Activated T-helper 1 cell treated with anti-CD3 and anti-CD28 coated beads, Interleukin-12 subunit alpha, Interleukin-12 subunit beta, Interleukin-2, Interleukin-4 antibody, amounts not matched to agents 30 ng/mL and 10 ng/mL and 1 ng/mL, durations not matched to agents 14 hours and 24 hours and 36 hours (primary cell): ENCODE measurements around the gene PPP1R8. TPM values are rescaled to one million over a fixed set of nuclear protein-coding genes. Genes with fewer than 3 reads are reported as not detected.
"Not testable (repeated sequence)": the region's sequence is repeated elsewhere in the genome, so short reads cannot be mapped to it uniquely, and the experiment has no call there.

Experiments
- DNase-seq: peaks from one replicate; pipeline ENCODE4 v3.0.0; 2021; ENCODE audit warnings: low spot score
- H3K27ac Mint-ChIP-seq: one replicate; pipeline ENCODE4 v1.8.0; 2021; ENCODE audit warnings: mild to moderate bottlenecking, mixed read lengths
- H3K27me3 Mint-ChIP-seq: one replicate; pipeline ENCODE4 v1.8.0; 2022; ENCODE audit warnings: mild to moderate bottlenecking, moderate library complexity, mixed read lengths; ENCODE audit not compliant: insufficient read depth
- H3K36me3 Mint-ChIP-seq: one replicate; pipeline ENCODE4 v1.8.0; 2021; ENCODE audit warnings: low read depth, mixed read lengths
- H3K4me1 Mint-ChIP-seq: one replicate; pipeline ENCODE4 v1.8.0; 2021; ENCODE audit warnings: low read depth, mixed read lengths
- H3K4me3 Mint-ChIP-seq: one replicate; pipeline ENCODE4 v1.8.0; 2021; ENCODE audit warnings: mild to moderate bottlenecking, moderate library complexity, mixed read lengths
- H3K9me3 Mint-ChIP-seq: one replicate; pipeline ENCODE4 v1.8.0; 2021; ENCODE audit warnings: mixed read lengths
- intact Hi-C: fragments of 100-400 bp; cut with micrococcal nuclease; formaldehyde crosslinking; loops from one replicate; pipeline ENCODE4 v1.15.1; 2024
- total RNA-seq: library from RNA; stranded (reverse); gene quantifications from 2 replicates; pipeline ENCODE4 v1.2.3, GENCODE V29; 2022

Gene PPP1R8
- total RNA-seq, 1 donor from 2014 or later: 84.1 TPM

GRCh38 chr1:27855085-27855484 is 24.5 kb downstream of the PPP1R8 start:
- Mint-ChIP-seq H3K9me3 (no peaks in the 10 kb centered on the region), H3K4me1 (peaks cover 15% of the 10 kb centered on the region), H3K36me3 (peaks cover 6% of the 10 kb centered on the region), H3K4me3 (no peak overlapping the region), H3K27me3 (no peaks in the 10 kb centered on the region), H3K27ac (no peak overlapping the region)
- intact Hi-C loops: no loop called here
- no peak for DNase-seq

DNA sequence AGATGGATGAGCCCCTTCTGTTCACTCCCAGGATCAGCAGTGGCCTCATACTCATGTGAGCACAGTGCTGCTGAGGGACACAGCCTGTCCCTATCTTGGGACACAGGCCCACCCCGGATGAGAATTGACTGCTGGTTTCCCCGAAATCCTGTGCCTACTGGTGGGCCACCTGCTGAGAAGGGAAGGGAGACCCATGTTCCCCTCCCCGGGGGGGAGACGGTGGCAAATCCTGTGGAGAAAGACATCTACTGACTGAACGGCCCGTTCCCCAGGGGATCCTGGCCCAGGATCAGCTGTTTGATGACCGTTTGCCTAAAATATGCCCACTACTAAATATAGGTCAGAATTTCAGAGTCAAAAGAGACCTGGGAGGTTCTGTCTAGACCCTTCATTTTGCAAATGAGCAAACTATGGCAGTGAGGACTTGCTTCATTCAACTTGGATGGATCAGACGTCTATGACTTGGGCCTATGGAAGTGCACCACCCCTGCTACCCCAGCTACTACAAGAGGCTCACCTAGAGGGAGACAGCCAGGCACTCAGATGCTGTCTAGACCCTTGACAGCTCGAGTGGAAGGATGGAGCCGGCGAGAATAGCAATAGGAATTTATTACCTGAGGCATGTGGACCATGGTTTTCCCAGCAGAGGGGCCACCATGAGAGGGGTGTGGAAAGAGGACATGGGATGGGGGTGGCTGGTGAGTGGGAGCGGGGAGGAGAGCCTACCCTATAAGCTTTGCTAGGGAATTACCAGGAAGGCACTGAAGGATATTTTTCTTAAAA is 26.2 kb downstream of the PPP1R8 start:
- Mint-ChIP-seq H3K9me3 (no peaks in the 10 kb centered on the region), H3K27ac (no peak overlapping the region), H3K36me3 (no peaks in the 10 kb centered on the region), H3K4me3 (no peak overlapping the region), H3K4me1 (peaks cover 20% of the 10 kb centered on the region), H3K27me3 (no peaks in the 10 kb centered on the region)
- DNase-seq: no peak
- intact Hi-C loops: no loop called here

DNA sequence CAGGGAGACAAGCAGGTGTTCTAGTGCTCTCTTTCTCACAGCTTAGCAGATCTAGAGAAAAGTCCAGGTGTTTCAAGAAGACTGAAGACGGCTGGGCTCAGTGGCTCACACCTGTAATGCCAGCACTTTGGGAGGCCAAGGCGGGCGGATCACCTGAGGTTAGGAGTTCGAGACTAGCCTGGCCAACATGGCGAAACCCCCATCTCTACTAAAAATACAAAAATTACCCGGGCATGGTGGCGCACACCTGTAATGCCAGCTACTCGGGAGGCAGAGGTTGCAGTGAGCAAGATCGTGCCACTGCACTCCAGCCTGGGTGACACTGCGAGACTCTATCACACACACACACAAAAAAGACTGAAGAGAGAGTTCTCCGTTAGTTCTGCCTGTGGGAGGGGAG is 27.0 kb downstream of the PPP1R8 start:
- intact Hi-C loops, H3K27ac Mint-ChIP-seq, DNase-seq, H3K36me3 Mint-ChIP-seq, H3K9me3 Mint-ChIP-seq, H3K4me3 Mint-ChIP-seq, H3K27me3 Mint-ChIP-seq: not testable (repeated sequence)
- peaks cover 20% of the 10 kb centered on the region for H3K4me1 Mint-ChIP-seq

GRCh38 chr1:27858072-27858948 is 27.7 kb downstream of the PPP1R8 start:
- Mint-ChIP-seq H3K27ac (no peak overlapping the region), H3K36me3 (no peaks in the 10 kb centered on the region), H3K27me3 (no peaks in the 10 kb centered on the region), H3K4me3 (no peak overlapping the region), H3K4me1 (peaks cover 27% of the 10 kb centered on the region), H3K9me3 (no peaks in the 10 kb centered on the region)
- DNase-seq: peak; percentile 72
- intact Hi-C loops: loop anchor here (1.0 to 2.0 kb wide), 4 partner anchors 33 to 350 kb away; partner anchors contain the start of gene EYA3

DNA sequence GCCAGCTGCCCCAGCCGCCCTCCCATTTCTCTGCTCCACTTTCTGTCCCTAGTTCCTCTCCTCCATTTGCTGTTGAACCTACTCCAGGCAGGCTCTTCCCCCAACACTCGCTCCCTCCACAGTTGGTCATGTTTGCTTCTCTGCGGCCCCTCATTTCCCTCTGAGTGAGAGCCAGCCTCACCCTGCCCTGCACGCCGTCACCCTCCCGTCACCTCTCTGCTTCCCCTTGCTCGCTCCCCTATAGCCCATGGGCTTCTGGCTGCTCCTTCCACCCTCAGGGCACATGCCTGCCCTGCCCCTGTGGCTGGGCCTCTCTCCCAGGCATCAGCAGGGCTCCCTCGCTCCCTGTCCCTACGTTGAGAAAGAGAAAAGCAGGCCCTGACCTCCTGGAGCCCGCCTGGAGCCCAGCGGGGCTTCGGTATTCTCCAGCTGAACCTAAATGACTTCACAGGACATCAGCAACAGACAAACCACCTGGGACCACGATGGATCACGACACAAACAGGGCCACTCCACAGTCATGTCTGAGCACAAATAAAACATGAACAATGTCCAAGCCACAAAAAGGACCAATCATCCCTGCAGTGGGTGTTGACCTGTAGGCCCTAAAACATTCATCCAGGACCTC is 28.5 kb downstream of the PPP1R8 start:
- intact Hi-C loops: loop anchor here (1.0 to 2.0 kb wide), 4 partner anchors 32 to 350 kb away; partner anchors contain the start of gene EYA3
- no peak for DNase-seq
- no peaks in the 10 kb centered on the region for H3K9me3 Mint-ChIP-seq
- H3K27me3 Mint-ChIP-seq: no peaks in the 10 kb centered on the region
- H3K27ac Mint-ChIP-seq: no peak overlapping the region
- no peaks in the 10 kb centered on the region for H3K36me3 Mint-ChIP-seq
- H3K4me3 Mint-ChIP-seq: no peak overlapping the region
- H3K4me1 Mint-ChIP-seq: peaks cover 34% of the 10 kb centered on the region

GRCh38 chr1:27861436-27861835 is 30.9 kb downstream of the PPP1R8 start:
- intact Hi-C loops: no loop called here
- Mint-ChIP-seq H3K9me3 (no peaks in the 10 kb centered on the region), H3K27me3 (no peaks in the 10 kb centered on the region), H3K4me3 (no peak overlapping the region), H3K36me3 (no peaks in the 10 kb centered on the region), H3K27ac (no peak overlapping the region), H3K4me1 (peaks cover 45% of the 10 kb centered on the region)
- DNase-seq: no peak

DNA sequence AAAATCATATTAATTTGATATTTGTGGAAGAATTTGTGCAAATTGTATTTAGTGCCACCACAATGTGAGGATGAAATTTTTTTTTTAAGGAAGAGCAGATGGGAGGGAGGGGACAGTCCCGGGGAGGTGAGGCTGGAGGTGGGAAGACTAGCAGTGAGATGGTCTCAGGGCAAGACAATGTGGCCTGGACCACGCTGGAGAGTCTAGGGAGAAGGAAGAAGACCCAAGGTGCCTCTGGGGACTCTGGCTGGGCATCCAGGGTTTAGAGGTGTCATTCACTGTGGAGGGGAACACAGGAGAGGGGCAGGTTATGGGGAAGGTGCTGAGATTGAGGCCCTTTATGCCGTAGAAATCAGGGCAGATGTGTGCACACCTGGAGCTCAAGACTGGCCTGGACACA is 31.4 kb downstream of the PPP1R8 start:
- DNase-seq: no peak
- intact Hi-C loops: no loop called here
- Mint-ChIP-seq H3K9me3 (no peaks in the 10 kb centered on the region), H3K27me3 (no peaks in the 10 kb centered on the region), H3K4me3 (no peak overlapping the region), H3K27ac (peak overlapping the region; percentile 52), H3K36me3 (no peaks in the 10 kb centered on the region), H3K4me1 (peaks cover 47% of the 10 kb centered on the region)

DNA sequence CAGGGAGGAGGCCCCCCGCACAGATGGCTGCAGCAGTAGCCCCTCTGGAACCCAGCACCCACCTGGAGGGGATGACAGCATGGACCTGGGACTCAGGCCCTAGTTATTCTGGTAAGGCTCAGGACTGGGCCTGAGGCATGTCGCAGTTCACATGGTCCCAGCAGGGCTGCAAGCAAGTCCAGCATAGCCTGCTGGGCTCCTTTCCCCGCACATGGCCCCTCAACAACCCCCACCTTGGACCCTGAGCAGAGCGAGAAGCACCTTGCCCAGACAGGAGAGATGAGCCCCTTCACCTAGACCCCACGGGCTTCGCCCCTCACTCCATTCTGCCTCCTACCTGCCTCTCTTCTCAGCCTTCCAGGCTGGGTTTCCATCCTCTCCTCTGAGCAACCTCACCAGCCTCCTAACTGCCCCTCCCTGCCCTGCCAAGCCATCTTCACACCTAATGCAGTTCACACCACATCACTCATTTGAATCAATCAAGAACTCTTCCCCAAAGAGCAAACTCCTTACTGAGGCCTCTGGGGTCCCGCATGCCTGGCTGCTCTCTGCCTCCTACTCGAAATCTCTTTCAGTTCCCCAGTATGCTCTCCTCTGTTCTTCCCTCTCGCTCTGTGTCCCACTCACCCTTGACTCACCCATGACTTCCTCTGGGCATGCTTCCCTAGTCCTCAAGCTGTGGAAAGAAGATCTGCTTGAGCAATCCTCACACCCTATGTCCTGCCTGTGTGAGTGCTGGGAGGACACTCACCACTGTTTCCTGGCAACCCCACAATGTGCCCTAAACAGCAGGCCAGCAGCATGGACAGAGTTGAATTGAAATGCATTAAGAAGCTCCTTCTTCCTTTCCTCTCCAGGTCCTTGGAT is 32.3 kb downstream of the PPP1R8 start:
- H3K27ac Mint-ChIP-seq: peak overlapping the region; percentile 62
- H3K36me3 Mint-ChIP-seq: no peaks in the 10 kb centered on the region
- H3K27me3 Mint-ChIP-seq: no peaks in the 10 kb centered on the region
- no peak overlapping the region for H3K4me3 Mint-ChIP-seq
- no peak for DNase-seq
- H3K9me3 Mint-ChIP-seq: no peaks in the 10 kb centered on the region
- H3K4me1 Mint-ChIP-seq: peaks cover 52% of the 10 kb centered on the region
- intact Hi-C loops: no loop called here

- Mint-ChIP-seq H3K36me3 (no peaks in the 10 kb centered on the region), H3K9me3 (no peaks in the 10 kb centered on the region), H3K27me3 (no peaks in the 10 kb centered on the region), H3K27ac (peak overlapping the region; percentile 62), H3K4me1 (peaks cover 53% of the 10 kb centered on the region), H3K4me3 (no peak overlapping the region)
- intact Hi-C loops: no loop called here
- DNase-seq: no peak
These were observed 32.9 kb downstream of the PPP1R8 start for GRCh38 chr1:27863538-27863915.

- Mint-ChIP-seq H3K27me3 (no peaks in the 10 kb centered on the region), H3K27ac (peak overlapping the region; percentile 98), H3K36me3 (no peaks in the 10 kb centered on the region), H3K9me3 (no peaks in the 10 kb centered on the region), H3K4me3 (peak overlapping the region; percentile 56), H3K4me1 (peaks cover 54% of the 10 kb centered on the region)
- intact Hi-C loops: no loop called here
- DNase-seq: peak; percentile 26
These were observed 33.8 kb downstream of the PPP1R8 start for GRCh38 chr1:27864264-27864895.

DNA sequence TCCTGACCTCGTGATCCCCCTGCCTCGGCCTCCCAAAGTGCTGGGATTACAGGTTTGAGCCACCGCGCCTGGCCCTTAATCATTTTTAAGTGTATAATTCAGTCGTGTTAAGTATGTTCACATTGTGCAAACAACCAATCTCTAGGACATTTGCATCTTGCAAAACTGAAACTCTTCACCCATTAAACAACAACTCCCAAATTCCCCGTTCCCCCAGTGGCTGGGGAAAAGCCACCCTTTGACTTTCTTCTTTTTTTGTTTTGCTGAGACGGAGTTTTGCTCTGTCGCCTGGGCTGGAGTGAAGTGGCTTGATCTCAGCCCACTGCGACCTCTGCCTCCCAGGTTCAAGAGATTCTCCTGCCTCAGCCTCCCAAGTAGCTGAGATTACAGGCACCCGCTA is 35.2 kb downstream of the PPP1R8 start:
- Mint-ChIP-seq H3K4me3 (no peak overlapping the region), H3K36me3 (no peaks in the 10 kb centered on the region), H3K27ac (peak overlapping the region; percentile 82), H3K9me3 (no peaks in the 10 kb centered on the region), H3K4me1 (peaks cover 57% of the 10 kb centered on the region), H3K27me3 (no peaks in the 10 kb centered on the region)
- DNase-seq: no peak
- intact Hi-C loops: no loop called here

DNA sequence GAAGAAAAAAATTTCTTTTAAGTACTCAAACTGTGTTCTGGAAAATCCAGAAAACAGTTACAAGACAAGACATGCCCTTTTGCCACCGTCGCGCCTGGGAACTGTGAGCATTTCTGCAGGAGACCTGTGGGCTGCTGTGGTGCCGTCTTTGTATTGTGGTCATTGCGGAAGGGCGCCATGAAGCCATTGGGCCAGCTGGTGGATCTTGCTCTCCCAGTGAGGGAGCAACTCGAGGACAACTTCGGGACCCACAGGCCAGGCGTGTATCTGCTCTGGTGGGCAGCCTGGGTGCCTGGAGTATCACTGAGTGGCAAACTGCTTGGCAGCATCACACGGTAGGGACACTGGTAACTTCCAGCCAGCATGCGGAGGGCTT is 38.0 kb downstream of the PPP1R8 start:
- intact Hi-C loops: no loop called here

More for the DNA sequence above, 38.0 kb downstream of the PPP1R8 start:
- peak overlapping the region; percentile 71 for H3K4me3 Mint-ChIP-seq
- no peak for DNase-seq
- H3K27me3 Mint-ChIP-seq: no peaks in the 10 kb centered on the region
- peak overlapping the region; percentile 89 for H3K27ac Mint-ChIP-seq
- H3K36me3 Mint-ChIP-seq: no peaks in the 10 kb centered on the region
- peaks cover 57% of the 10 kb centered on the region for H3K4me1 Mint-ChIP-seq
- H3K9me3 Mint-ChIP-seq: no peaks in the 10 kb centered on the region
